DOHH2 (cell line): ENCODE results near the gene FTCD.

Experiments
- H3F3A ChIP-seq: fragments of 200-600 bp; sonication (generic), shearing (Covaris generic); 2 replicates; pipeline ENCODE4 v1.6.0; 2016; ENCODE audit warnings: antibody characterized with exemption, mild to moderate bottlenecking; ENCODE audit not compliant: control insufficient read depth, insufficient read depth
- H3K27ac ChIP-seq: fragments of 200-600 bp; sonication (generic); 2 replicates; pipeline ENCODE4 v1.5.1; 2014; ENCODE audit warnings: low read depth, mild to moderate bottlenecking, low read length, moderate library complexity
- H3K27me3 ChIP-seq: fragments of 200-600 bp; sonication (generic); 2 replicates; pipeline ENCODE4 v1.6.1; 2014; ENCODE audit warnings: mild to moderate bottlenecking, low read length, mixed read lengths; ENCODE audit not compliant: control insufficient read depth
- H3K36me3 ChIP-seq: fragments of 200-600 bp; sonication (generic); 2 replicates; pipeline ENCODE4 v1.6.1; 2014; ENCODE audit warnings: mild to moderate bottlenecking, low read length, moderate library complexity, mixed read lengths; ENCODE audit not compliant: control insufficient read depth
- H3K4me1 ChIP-seq: fragments of 200-600 bp; sonication (generic); 2 replicates; pipeline ENCODE4 v1.6.1; 2014; ENCODE audit warnings: mild to moderate bottlenecking, low read length, mixed read lengths; ENCODE audit not compliant: control insufficient read depth
- H3K4me2 ChIP-seq: fragments of 200-600 bp; sonication (generic); 2 replicates; pipeline ENCODE4 v1.6.0; 2014; ENCODE audit warnings: mild to moderate bottlenecking, low read length, moderate library complexity
- H3K4me3 ChIP-seq: fragments of 200-600 bp; sonication (generic); 2 replicates; pipeline ENCODE4 v1.5.1; 2014; ENCODE audit warnings: mild to moderate bottlenecking, low read length, mixed read lengths
- H3K79me2 ChIP-seq: fragments of 200-600 bp; sonication (generic); 2 replicates; pipeline ENCODE4 v1.6.1; 2014; ENCODE audit warnings: mild to moderate bottlenecking, low read length, mixed read lengths; ENCODE audit not compliant: control insufficient read depth
- H3K9me2 ChIP-seq: fragments of 200-600 bp; sonication (generic); replicated peaks from 2 replicates; pipeline ENCODE4 v1.6.1; 2014; ENCODE audit warnings: mild to moderate bottlenecking, low read length, mixed read lengths; ENCODE audit not compliant: control insufficient read depth
- H3K9me3 ChIP-seq: fragments of 200-600 bp; sonication (generic); 2 replicates; pipeline ENCODE4 v1.6.1; 2014; ENCODE audit warnings: antibody characterized with exemption, low read length, mixed read lengths; ENCODE audit not compliant: control insufficient read depth, insufficient read depth
- H4K20me1 ChIP-seq: fragments of 200-600 bp; sonication (generic); 2 replicates; pipeline ENCODE4 v1.6.0; 2014; ENCODE audit warnings: low read depth, mild to moderate bottlenecking, antibody characterized with exemption, low read length, moderate library complexity; ENCODE audit not compliant: control insufficient read depth, insufficient read depth
- EZH2phosphoT487 ChIP-seq: fragments of 200-600 bp; sonication (generic); IDR thresholded peaks from 2 replicates; pipeline ENCODE4 v1.6.1; 2017; ENCODE audit warnings: borderline replicate concordance, mild to moderate bottlenecking, antibody characterized with exemption, low read length, moderate library complexity, mixed read lengths
- TF ChIP-seq, protein P1 (sequence below): fragments of 200-600 bp; sonication (generic); IDR thresholded peaks from one replicate; pipeline ENCODE4 v1.5.1; 2014; ENCODE audit warnings: antibody characterized with exemption, mild to moderate bottlenecking, low read depth, low read length; ENCODE audit not compliant: poor library complexity, severe bottlenecking

The FTCD gene

GRCh38 chr21:46129846-46130651 lies 25.3 kb downstream of the FTCD start:
- no peaks in the 10 kb centered on the region for H3F3A ChIP-seq
- no peaks in the 10 kb centered on the region for H3K9me2 ChIP-seq
- H3K27ac ChIP-seq: no peak overlapping the region
- no peak overlapping the region for H3K4me3 ChIP-seq
- no peaks in the 10 kb centered on the region for H3K79me2 ChIP-seq
- H3K4me1 ChIP-seq: no peaks in the 10 kb centered on the region
- no peak overlapping the region for H3K4me2 ChIP-seq
- no peaks in the 10 kb centered on the region for H4K20me1 ChIP-seq
- H3K27me3 ChIP-seq: no peaks in the 10 kb centered on the region
- no peaks in the 10 kb centered on the region for H3K36me3 ChIP-seq
- H3K9me3 ChIP-seq: peaks cover 3% of the 10 kb centered on the region; the same call in 1 of the 2 replicates
- no peak for TF ChIP-seq EZH2phosphoT487
- TF ChIP-seq, protein P1, sequence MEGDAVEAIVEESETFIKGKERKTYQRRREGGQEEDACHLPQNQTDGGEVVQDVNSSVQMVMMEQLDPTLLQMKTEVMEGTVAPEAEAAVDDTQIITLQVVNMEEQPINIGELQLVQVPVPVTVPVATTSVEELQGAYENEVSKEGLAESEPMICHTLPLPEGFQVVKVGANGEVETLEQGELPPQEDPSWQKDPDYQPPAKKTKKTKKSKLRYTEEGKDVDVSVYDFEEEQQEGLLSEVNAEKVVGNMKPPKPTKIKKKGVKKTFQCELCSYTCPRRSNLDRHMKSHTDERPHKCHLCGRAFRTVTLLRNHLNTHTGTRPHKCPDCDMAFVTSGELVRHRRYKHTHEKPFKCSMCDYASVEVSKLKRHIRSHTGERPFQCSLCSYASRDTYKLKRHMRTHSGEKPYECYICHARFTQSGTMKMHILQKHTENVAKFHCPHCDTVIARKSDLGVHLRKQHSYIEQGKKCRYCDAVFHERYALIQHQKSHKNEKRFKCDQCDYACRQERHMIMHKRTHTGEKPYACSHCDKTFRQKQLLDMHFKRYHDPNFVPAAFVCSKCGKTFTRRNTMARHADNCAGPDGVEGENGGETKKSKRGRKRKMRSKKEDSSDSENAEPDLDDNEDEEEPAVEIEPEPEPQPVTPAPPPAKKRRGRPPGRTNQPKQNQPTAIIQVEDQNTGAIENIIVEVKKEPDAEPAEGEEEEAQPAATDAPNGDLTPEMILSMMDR: no peak

DNA sequence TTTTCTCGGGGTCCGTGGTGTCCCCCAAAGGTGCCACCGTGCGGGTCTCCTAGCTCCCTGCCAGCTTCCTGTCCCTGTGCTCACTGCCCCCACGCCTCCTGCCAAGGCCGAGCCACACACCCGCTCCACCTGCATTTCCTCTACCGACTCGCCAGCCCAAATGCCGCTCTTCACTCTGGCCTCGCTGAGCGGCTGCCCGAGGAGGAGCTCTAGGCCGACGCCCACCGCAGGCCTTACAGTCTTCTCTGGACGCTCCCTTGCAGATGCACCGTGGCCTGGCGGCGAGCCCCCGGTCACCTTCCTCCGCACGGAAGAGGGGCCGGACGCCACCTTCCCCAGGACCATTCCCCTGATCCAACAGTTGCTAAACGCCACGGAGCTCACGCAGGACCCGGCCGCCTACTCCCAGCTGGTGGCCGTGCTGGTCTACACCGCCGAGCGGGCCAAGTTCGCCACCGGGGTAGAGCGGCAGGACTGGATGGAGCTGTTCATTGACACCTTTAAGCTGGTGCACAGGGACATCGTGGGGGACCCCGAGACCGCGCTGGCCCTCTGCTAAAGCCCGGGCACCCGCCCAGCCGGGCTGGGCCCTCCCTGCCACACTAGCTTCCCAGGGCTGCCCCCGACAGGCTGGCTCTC lies 26.3 kb downstream of the FTCD start:
- Histone ChIP-seq H3K4me3 (no peak overlapping the region), H3K4me1 (no peaks in the 10 kb centered on the region), H3K27me3 (no peaks in the 10 kb centered on the region), H3K9me2 (no peaks in the 10 kb centered on the region), H3K27ac (no peak overlapping the region), H3K4me2 (no peak overlapping the region), H3K36me3 (no peaks in the 10 kb centered on the region), H3F3A (no peaks in the 10 kb centered on the region), H3K79me2 (no peaks in the 10 kb centered on the region), H3K9me3 (peaks cover 11% of the 10 kb centered on the region; the same call in 1 of the 2 replicates), H4K20me1 (no peaks in the 10 kb centered on the region)
- no peak for TF ChIP-seq EZH2phosphoT487
- TF ChIP-seq, protein P1: no peak

DNA sequence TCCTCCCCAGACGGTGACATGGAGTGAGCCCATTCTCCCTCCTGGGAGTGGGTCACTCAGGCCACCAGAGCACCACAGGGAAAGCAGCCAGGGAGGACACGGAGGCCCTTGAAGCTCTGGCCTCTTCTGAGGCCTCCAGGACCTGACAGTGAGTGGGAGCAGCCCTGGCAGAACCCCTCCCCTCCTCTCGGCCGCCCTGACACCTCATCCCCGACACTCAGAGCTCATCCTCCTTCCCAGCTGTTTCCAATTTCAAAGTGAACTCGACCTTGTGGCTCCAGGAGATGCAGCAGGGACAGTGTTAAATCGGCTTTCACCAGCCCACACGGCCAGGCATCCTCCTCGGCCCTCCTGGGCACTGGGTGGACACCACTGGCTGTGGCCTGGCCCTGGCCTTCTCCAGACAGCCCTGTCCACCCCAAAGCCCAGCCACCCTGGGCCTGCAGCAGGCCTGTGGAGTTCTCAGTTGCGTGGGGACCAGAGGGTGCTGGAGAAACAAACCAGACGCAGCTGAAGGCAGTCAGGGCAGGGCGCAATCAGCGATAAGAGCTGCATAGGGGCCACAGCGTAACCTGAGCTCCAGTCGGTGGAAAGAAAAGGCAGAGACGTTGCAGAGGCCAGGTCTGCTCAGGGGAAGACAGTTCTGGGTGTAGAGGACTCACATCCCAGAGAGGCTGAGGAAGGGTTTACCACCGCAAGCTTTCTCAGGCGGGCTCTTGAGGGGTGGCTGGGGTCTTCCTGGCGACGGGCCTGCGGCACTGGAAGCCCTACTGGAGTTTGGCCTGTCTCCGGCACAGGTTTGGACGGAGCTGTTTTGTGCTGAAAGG lies 27.1 kb downstream of the FTCD start:
- no peaks in the 10 kb centered on the region for H3K4me1 ChIP-seq
- H3K27ac ChIP-seq: no peak overlapping the region
- H3K27me3 ChIP-seq: no peaks in the 10 kb centered on the region
- no peak overlapping the region for H3K4me3 ChIP-seq
- no peaks in the 10 kb centered on the region for H3F3A ChIP-seq
- H4K20me1 ChIP-seq: no peaks in the 10 kb centered on the region
- no peaks in the 10 kb centered on the region for H3K36me3 ChIP-seq
- TF ChIP-seq EZH2phosphoT487: no peak
- TF ChIP-seq, protein P1: no peak
- no peaks in the 10 kb centered on the region for H3K9me2 ChIP-seq
- no peaks in the 10 kb centered on the region for H3K79me2 ChIP-seq
- H3K9me3 ChIP-seq: peaks cover 11% of the 10 kb centered on the region; the same call in 1 of the 2 replicates
- no peak overlapping the region for H3K4me2 ChIP-seq
